ENCODE measurements around the gene MSH2.
A peak's percentile ranks its signal among the peaks of the same experiment; 100 is the strongest.

MSH2 gene

GRCh38 chr2:47509821-47510385, 106.9 kb downstream of the MSH2 start:
- DNase-seq: no peak

DNA sequence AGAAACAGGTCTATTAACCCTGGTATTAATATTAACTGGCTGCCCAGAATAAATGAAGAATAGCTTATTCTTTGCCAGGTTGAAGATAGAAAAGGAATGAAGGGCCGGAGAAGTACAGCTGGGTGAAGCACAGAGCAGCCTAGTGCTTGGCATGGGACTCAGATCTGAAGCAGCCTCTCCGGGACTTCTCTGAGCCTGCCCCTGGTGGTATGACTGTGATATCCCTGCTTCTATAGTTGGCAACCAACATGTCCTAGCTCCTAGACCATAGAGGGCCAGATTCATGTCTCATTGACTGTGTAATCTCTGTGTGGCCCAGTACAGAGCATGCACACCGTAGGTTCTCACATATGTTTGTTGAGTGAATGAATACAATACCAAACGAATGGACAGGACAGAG, 107.8 kb downstream of the MSH2 start:
- DNase-seq: no peak

DNA sequence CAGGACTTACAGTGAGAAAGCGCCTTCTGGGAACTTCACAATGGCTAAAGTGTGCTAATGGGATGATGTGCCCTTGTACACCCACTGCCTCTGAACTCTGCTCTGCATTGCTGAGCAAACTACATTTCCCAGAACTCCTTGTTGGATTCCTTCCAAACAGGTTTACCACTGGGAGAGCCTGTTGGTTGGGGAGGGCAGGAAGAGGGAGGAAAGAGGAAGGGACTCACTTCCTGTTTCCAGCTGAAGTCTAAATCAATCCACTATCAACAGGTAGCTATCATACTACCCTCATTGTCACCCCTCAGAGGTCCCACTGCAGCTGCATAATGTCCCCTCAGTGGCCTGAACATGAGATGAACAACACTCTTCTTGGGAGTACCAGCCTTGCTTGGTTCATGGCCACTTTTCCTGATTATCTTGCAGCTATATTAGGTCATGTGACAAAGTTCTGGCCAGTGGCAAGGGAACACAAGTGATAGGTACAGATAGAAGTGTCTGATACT, 109.7 kb downstream of the MSH2 start:
- DNase-seq: peak; percentile 6

- no peak for DNase-seq
Measured at GRCh38 chr2:47513981-47514520, 111.1 kb downstream of the MSH2 start.

GRCh38 chr2:47516360-47517104, 113.6 kb downstream of the MSH2 start:
- no peak for DNase-seq

DNA sequence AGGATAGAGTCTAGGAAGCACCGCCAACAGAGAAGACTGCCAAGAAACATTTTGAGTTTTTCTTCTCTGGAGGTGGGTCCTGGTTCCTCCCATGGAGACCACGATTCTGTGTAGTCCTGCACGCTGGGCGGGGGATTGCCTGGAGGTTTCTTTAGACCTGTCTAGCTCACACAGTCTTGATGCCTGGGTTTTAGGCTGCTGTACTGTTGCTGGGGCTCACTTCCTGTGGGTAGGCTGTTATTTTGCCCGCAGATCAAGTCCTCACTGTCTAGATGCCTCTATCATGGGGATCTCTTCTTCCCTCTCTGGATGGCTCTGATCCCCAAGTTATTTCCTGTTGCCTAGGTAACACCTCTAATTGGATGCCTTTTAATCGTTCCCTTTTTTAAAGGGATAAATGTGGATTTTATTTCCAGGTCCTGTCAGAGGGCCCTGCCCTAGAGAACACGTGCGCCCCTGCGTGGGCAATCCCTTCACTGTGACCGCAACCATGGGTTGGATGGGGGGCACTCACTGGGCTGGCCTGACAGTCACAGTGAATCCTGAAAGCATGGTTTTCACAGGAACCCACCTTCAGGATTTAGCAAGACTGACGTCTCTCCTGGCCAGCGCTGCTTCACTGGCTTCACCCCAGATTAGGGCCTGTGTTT, 115.7 kb downstream of the MSH2 start:
- no peak for DNase-seq

DNA sequence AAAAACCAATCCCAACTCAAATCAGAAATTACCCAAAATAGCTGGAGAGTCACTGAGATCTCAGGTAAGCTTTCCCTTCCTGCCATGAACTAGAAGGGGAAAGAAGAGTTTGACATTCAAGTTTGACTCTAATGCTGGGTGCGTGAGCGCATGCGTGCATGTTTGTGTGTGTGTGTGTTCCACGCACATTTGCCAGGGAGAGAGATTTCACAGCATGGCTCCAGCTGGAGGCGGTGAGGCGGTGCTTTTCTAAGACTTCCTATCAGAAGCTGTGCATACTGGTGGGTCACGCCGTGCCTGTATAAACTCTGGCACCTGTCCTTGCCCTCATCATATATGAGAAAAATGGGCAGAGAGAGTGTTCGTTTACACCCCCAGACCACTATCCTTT, 116.2 kb downstream of the MSH2 start:
- no peak for DNase-seq

DNA sequence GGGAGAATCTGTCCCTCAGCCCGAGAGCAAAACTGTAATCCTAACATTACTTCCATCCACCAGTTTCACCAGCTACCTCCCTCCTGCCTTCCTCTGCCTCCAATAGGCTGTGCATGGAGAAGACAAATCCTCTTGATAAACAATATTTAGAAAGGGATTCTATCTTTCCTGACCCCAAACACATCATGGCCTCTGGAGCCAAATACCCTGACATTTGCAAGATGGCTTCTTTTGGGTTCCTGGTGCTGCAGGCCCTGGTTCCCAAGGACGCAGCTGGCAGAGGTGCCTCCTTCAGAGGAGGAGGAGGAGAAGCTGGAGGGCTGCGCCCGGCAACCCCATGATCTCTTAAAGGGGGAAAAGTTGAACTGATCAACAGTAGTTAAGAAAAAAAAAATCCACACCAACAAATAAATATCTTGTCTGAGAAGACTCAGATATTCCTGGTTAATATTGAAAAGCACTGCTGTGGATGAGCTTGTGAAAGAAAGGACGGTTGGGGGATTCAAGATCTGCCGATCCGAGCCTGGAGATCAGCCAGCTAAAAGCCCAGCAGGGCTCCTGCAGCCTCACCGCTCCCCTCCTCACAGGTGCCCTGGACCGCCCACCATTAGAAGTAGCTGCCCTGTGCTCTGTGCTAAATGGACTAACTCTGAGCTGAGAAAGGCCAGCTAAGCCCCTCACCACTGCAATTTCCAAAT, 116.8 kb downstream of the MSH2 start:
- DNase-seq: peak; percentile 39

DNA sequence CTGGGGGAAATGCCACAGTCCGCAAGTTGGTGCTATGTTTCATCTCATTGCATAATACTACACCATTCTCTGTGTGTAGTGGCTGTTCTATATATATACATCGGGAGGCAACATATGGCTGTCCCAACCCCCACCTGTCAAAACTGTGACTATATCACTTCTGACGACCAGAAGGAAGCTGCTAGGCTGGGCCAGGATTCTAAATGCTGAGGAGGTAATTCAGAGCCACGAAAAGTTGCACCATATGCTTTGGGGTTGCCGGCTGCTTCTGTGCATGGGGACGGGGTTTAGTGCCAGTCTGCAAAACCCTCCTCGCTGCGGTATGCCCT, 117.3 kb downstream of the MSH2 start:
- DNase-seq: no peak

DNA sequence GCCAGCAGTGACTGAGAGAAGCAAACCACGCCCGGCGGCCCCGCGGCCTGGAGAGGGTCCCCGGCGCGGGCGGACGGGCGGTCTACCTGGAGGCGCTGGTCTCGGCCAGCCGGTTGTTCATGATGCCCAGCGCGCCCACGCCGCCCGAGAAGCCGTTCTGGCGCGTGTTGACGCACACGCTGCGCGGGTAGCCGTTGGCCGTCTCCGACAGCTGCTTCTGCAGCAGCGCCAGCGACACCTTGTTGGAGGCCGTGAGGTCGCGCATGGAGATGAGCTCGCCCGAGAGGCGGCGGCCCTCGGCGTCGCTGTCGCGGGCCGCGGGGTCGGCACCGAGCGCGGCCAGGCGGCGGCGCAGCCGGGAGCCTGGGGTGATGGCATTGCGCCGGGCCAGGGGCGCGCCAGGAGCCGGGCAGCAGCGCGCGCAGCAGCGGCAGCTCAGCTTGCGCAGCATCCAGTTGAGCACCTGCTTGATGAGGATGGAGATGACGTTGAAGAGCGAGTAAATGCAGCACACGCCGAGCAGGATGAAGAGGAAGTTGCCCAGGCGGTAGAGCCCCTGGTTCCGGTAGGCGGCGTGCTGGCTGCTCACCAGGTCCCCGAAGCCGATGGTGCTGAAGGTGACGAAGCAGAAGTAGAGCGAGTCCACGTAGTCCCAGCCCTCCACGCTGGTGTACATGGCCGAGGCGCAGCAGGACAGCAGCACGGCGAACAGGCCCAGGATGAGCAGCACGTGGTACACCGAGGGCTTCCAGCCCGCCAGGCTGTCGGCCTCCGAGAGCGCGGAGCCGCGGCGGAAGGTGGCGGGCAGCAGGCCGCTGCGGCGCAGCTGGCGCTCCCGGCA, 118.1 kb downstream of the MSH2 start:
- DNase-seq: peak; percentile 83

DNA sequence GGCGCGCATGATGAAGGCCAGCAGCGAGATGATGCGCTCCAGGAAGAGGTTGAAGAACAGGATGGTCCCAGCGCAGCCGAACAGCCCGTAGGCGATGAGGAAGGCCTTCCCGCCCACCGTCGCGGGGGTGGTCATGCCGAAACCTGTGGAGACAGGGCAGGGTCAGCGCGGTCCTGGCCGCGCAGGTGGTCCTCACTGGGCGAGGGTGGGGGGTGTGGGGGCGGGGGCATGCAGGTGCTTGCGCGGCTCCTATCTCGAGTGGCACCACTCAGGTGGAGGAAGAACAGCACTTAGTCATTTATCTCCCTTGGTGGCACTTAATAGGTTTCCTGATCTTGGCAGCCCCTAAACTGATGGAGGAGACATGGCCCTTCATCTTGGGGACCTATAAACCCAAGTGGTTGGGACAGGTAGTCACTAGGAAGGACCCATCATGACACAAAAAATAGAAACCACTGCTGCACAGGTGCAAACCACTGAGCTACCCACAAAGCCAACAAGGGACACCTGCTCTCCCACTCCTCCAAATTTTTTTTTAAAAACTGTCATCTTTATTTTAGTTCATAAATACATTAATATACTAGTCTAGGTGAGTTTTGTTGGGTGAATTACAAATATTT, 118.8 kb downstream of the MSH2 start:
- no peak for DNase-seq

- no peak for DNase-seq
Measured at GRCh38 chr2:47525167-47525566, 122.2 kb downstream of the MSH2 start.

DNA sequence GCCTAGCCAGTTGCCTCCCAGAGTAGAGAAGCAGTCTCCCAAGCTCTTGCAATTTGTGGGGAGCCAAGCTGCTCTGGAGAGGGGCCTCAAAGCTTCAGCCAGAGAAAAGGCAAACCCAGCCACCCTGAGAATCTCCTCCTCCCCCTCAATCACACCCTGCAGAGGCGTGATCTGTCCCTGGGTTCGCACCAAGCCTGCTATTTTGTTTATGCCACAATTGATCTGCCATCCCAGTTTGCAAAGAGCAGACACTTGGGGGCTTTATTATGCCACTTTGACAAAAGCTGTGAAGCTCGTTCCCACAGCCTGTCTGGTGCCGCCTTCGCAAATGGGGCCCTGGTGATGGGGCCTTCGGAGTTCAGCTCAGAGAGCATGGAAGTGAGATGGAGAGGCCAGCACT, 125.5 kb downstream of the MSH2 start:
- DNase-seq: no peak

DNA sequence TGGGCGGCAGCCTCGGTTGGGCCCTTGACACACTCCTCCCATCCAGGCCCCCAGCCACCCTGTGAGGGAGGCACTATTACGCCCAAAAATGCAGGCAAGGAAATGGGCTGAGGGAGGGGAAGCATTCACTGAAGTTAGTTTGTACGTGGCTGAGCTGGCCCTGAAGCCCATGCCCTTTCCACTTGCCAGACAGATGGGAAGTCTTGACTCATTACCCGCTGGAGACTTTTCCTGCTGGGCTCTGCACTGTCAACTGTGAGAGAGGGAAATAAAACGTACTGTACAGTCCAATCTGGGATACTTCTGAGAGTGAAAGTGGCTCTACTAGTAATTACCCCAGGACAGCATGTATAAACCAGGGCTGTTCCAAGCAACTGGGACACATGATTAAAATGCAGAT, 125.9 kb downstream of the MSH2 start:
- no peak for DNase-seq

DNA sequence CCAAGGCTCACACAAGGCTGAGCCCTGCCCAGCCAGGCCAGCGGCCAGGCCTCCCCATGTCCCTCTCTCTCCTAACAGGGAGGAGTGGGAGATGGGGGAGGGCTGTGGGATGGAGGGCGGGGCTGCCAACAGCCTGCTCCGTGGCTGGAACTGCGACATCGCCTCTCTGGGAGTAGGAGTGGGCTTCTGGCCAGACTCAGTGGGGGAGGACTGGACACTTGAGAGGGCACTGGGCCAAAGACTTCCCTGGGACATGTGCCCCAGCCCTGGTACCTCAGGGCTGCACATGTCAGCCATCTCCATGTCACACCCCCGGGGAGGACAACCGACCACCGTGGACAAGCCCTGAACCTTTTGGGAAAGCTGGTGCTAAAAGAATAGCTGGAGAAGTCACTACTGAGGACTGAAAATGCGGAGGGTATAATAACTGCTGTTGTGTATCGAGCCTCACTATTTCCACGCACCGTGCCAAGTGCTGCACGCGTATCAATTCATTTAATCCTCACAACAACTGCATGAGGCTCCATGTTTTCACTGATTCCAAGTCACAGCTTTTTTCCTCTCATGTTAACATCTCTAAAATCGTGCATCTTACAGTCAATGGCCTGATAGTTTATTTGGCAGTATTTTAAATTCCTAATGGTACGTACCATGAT, 127.3 kb downstream of the MSH2 start:
- DNase-seq: no peak

GRCh38 chr2:47531378-47532042, 128.6 kb downstream of the MSH2 start:
- no peak for DNase-seq

Measured in NCI-H146 (cell line).